HG03460 (cell line): ENCODE results near the gene HOXB4.
A peak's percentile ranks its signal among the peaks of the same experiment; 100 is the strongest.

Experiments
- ATAC-seq: cut with Tn5 transposase; IDR thresholded peaks from one replicate; pipeline ENCODE4 v1.9.1; 2021; ENCODE audit not compliant: unreplicated experiment

Gene HOXB4

GRCh38 chr17:48577946-48578615 is at the start of gene HOXB4:
Gene HOXB4, minus strand, starts transcription at chr17:48578350. Its CDS starts 31 bp downstream, at chr17:48578319.
- peak; percentile 57 for ATAC-seq

- no peak for ATAC-seq
These were observed 49.0 kb upstream of the HOXB4 start for GRCh38 chr17:48627118-48627597.

- ATAC-seq, result no peak
These were observed 48.3 kb upstream of the HOXB4 start, which contains the start of gene HOXB9 for GRCh38 chr17:48626245-48627117. Gene HOXB9, minus strand, starts transcription at chr17:48626358. Its CDS starts 89 bp downstream, at chr17:48626269.

- no peak for ATAC-seq
These were observed 47.5 kb upstream of the HOXB4 start for GRCh38 chr17:48625495-48626244.

- no peak for ATAC-seq
These were observed 46.7 kb upstream of the HOXB4 start for GRCh38 chr17:48624544-48625494.

- ATAC-seq, result no peak
These were observed 46.0 kb upstream of the HOXB4 start for GRCh38 chr17:48624118-48624517.

- no peak for ATAC-seq
These were observed 45.4 kb upstream of the HOXB4 start for GRCh38 chr17:48623583-48623982.

GRCh38 chr17:48622857-48623256 is 44.7 kb upstream of the HOXB4 start:
- no peak for ATAC-seq

GRCh38 chr17:48621410-48622392 is 43.6 kb upstream of the HOXB4 start:
- ATAC-seq, result no peak

- no peak for ATAC-seq
These were observed 42.5 kb upstream of the HOXB4 start for GRCh38 chr17:48620461-48621139.

GRCh38 chr17:48619826-48620449 is 41.8 kb upstream of the HOXB4 start:
- ATAC-seq, result no peak

- ATAC-seq, result no peak
These were observed 40.2 kb upstream of the HOXB4 start for GRCh38 chr17:48618256-48618896.

GRCh38 chr17:48617471-48618255 is 39.5 kb upstream of the HOXB4 start:
- ATAC-seq, result no peak

GRCh38 chr17:48616717-48617470 is 38.7 kb upstream of the HOXB4 start:
- no peak for ATAC-seq

GRCh38 chr17:48615963-48616716 is 38.0 kb upstream of the HOXB4 start:
- no peak for ATAC-seq
